Activated T-helper 17 cell treated with anti-CD3 and anti-CD28 coated beads, Interleukin-2, amount 50 U/mL, for 72 hours (primary cell): Measurements from ENCODE around the gene COL18A1. TPM values are rescaled to one million over a fixed set of nuclear protein-coding genes. Genes with fewer than 3 reads are reported as not detected.
A peak's percentile ranks its signal among the peaks of the same experiment; 100 is the strongest.

Source experiments
- ATAC-seq: fragments of 150-1000 bp; cut with Tn5 transposase; replicated peaks from 2 replicates; pipeline ENCODE4 v1.10.0; 2021; ENCODE audit warnings: mild to moderate bottlenecking, moderate library complexity
- H3K27ac Mint-ChIP-seq: one replicate; pipeline ENCODE4 v1.8.0; 2022; ENCODE audit warnings: mixed read lengths
- H3K27me3 Mint-ChIP-seq: one replicate; pipeline ENCODE4 v1.8.0; 2022; ENCODE audit warnings: mixed read lengths
- H3K36me3 Mint-ChIP-seq: one replicate; pipeline ENCODE4 v1.8.0; 2022; ENCODE audit warnings: low read depth, mild to moderate bottlenecking, mixed read lengths
- H3K4me1 Mint-ChIP-seq: one replicate; pipeline ENCODE4 v1.8.0; 2022; ENCODE audit warnings: mixed read lengths
- H3K4me3 Mint-ChIP-seq: one replicate; pipeline ENCODE4 v1.8.0; 2022; ENCODE audit warnings: mild to moderate bottlenecking, mixed read lengths
- H3K9me3 Mint-ChIP-seq: one replicate; pipeline ENCODE4 v1.8.0; 2022; ENCODE audit warnings: mixed read lengths
- total RNA-seq, 2 donors: library from RNA; stranded (reverse); gene quantifications; one replicate each; pipeline ENCODE4 v1.2.3, GENCODE V29; 2022

Gene COL18A1
- total RNA-seq, 2 donors from 2014 or later: 3.2 to 3.9 TPM

DNA sequence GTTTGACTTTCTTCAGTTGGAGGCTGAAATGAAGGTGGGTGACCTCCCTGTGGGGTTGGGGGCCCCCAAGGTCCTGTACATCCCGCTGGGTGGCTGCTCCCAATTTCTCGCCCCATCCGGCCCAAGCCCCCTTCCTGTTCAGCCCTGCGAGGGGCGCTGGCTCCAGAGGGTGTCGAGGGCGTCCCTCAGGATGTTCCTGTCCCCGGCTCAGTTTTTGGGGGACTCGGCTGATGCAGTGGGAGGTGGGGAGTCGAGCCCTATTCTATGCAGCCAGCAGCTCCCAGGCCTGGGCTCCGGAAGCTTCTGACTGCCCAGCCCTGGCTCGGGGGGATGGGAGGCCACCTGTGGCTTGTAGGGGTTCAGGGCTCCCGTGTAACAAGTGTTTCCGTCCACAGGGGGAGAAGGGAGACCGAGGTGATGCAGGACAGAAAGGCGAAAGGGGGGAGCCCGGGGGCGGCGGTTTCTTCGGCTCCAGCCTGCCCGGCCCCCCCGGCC lies 99.1 kb downstream of the COL18A1 start:
- Mint-ChIP-seq H3K9me3 (no peaks in the 10 kb centered on the region), H3K4me3 (no peak overlapping the region), H3K27ac (no peak overlapping the region), H3K36me3 (peaks cover 5% of the 10 kb centered on the region), H3K4me1 (peaks cover 5% of the 10 kb centered on the region), H3K27me3 (no peaks in the 10 kb centered on the region)
- no peak for ATAC-seq

DNA sequence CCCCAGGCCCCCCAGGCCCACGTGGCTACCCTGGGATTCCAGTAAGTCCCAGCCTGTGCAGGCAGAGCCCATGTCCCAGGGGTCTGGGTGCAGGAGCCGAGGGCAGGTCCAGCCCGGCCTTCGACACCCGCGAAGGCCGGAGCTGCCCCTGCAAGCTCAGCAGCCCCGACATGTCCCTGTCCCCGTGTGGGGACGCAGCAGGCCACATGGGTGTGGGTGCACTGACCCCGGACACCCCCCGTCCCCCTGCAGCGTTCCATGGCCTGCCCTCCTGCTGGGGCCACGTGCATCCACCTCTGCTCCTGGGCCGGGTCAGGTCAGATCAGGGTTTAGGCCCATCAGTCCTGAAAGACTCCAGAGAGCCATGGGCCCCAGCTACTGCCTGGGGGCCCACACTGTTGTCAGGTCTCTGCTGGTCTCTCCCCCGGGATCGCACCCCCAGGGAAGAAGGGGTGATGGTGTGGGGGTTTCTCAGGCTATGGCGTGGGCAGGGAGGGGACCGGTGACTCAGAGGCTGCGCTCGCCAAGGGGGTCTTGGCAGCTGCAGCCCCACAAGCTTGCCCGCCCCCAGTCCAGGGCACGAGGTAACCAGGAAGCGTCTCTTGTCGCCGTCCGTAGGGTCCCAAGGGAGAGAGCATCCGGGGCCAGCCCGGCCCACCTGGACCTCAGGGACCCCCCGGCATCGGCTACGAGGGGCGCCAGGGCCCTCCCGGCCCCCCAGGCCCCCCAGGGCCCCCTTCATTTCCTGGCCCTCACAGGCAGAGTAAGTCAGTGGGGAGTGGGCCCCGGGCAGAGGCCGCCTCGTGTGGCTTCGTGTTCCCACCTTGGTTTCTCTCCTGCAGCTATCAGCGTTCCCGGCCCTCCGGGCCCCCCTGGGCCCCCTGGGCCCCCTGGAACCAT lies 99.8 kb downstream of the COL18A1 start:
- H3K4me1 Mint-ChIP-seq: peaks cover 4% of the 10 kb centered on the region
- no peak for ATAC-seq
- peaks cover 5% of the 10 kb centered on the region for H3K36me3 Mint-ChIP-seq
- no peak overlapping the region for H3K4me3 Mint-ChIP-seq
- H3K27me3 Mint-ChIP-seq: no peaks in the 10 kb centered on the region
- H3K9me3 Mint-ChIP-seq: no peaks in the 10 kb centered on the region
- H3K27ac Mint-ChIP-seq: no peak overlapping the region

DNA sequence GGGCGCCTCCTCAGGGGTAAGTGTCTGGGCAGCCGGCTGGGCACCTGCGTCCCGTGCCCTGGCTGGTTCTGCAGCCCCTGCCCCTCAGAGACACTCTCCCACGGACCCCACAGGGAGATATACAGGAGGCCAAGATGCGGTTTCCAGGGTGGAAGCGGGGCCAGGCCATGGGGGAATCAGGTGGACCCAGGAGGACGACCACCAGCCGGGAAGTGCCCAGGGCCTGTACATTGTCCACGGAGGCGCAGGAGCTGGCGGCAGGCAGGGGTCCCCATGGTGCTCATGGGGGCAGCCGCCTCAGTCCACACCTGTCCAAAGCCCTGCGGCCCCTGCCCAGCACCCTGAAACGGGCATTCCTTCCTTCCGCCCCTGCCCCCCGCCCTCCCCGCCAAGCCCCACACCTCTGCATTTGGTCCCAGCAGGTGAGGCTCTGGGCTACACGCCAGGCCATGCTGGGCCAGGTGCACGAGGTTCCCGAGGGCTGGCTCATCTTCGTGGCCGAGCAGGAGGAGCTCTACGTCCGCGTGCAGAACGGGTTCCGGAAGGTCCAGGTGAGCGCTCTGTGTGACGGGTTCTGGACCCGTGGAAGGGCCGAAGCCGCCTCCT lies 100.6 kb downstream of the COL18A1 start:
- Mint-ChIP-seq H3K9me3 (no peaks in the 10 kb centered on the region), H3K27me3 (no peaks in the 10 kb centered on the region), H3K27ac (no peak overlapping the region), H3K4me1 (no peaks in the 10 kb centered on the region), H3K4me3 (no peak overlapping the region), H3K36me3 (peaks cover 5% of the 10 kb centered on the region)
- ATAC-seq: no peak

DNA sequence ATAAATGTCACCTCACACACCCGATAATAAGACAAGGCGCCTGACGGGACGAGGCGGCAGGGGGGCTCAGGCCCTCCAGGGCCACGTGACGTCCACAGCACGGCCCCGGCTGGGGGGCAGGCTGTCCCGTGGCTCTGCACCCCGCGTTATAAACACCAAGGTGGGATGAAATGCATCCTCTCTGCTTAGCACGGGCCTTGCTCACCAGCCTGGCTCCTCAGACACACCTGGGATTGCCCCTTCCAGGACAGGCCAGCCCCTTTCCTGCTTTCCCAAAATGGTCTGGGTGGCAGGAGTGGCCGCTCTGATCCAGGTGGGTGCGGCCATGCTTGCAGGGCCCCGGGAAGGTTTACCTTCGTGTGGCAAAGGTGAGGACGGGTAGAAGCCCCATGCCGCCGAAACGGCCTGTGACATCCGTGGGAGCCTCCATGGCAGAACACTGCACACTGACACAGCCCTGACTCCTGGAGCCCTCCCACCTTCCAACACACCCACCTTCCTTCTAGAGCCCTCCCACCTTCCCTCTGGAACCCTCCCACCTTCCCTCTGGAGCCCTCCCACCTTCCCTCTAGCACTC lies 101.4 kb downstream of the COL18A1 start:
- H3K4me3 Mint-ChIP-seq: no peak overlapping the region
- H3K4me1 Mint-ChIP-seq: no peaks in the 10 kb centered on the region
- no peak for ATAC-seq
- peaks cover 5% of the 10 kb centered on the region for H3K36me3 Mint-ChIP-seq
- H3K27me3 Mint-ChIP-seq: no peaks in the 10 kb centered on the region
- H3K9me3 Mint-ChIP-seq: no peaks in the 10 kb centered on the region
- no peak overlapping the region for H3K27ac Mint-ChIP-seq

DNA sequence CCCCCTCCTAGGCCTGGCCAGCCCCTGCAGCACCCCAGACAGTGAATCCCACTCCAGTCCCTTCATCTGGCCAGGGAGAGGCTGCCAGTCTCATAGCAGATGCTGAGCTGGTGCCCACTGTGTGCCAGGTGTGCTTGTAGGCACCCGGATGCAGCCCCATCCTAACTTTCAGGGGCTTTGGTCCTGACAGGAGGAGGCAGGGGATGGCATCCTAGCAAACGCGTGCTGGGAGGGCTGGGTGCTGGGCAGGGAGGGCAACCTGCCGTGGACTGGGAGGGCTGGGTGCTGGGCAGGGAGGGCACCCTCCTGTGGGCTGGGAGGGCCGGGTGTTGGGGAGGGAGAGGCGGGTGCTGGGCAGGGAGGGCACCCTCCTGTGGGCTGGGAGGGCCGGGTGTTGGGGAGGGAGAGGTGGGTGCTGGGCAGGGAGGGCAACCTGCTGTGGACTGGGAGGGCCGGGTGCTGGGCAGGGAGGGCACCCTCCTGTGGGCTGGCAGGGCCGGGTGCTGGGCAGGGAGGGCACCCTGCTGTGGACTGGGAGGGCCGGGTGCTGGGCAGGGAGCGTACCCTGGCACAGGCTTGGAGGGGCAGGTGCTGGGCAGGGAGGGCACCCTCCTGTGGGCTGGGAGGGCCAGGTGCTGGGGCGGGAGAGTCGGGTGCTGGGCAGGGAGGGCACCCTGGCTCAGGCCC lies 102.0 kb downstream of the COL18A1 start:
- H3K4me3 Mint-ChIP-seq: no peak overlapping the region
- H3K27me3 Mint-ChIP-seq: no peaks in the 10 kb centered on the region
- H3K27ac Mint-ChIP-seq: no peak overlapping the region
- H3K9me3 Mint-ChIP-seq: no peaks in the 10 kb centered on the region
- ATAC-seq: no peak
- no peaks in the 10 kb centered on the region for H3K4me1 Mint-ChIP-seq
- H3K36me3 Mint-ChIP-seq: peaks cover 5% of the 10 kb centered on the region

DNA sequence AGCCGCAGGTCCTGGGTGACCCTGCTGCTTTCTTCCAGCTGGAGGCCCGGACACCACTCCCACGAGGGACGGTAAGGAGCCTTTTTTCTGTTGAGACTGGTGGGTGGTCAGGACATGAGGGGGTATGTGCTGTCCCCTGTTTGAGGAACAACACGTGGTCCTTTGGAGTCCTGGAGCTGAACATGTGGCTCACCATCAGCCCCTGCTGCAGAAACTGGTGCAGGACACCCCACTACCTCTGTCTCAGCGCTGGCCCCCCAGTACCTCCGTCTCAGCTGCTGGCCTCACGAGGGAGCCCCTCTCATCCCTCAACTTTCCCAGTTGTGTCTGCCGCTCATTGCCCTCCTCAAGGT lies 102.5 kb downstream of the COL18A1 start:
- Mint-ChIP-seq H3K27me3 (no peaks in the 10 kb centered on the region), H3K36me3 (peaks cover 5% of the 10 kb centered on the region), H3K9me3 (no peaks in the 10 kb centered on the region), H3K27ac (peak overlapping the region; percentile 43), H3K4me3 (no peak overlapping the region), H3K4me1 (no peaks in the 10 kb centered on the region)
- no peak for ATAC-seq

DNA sequence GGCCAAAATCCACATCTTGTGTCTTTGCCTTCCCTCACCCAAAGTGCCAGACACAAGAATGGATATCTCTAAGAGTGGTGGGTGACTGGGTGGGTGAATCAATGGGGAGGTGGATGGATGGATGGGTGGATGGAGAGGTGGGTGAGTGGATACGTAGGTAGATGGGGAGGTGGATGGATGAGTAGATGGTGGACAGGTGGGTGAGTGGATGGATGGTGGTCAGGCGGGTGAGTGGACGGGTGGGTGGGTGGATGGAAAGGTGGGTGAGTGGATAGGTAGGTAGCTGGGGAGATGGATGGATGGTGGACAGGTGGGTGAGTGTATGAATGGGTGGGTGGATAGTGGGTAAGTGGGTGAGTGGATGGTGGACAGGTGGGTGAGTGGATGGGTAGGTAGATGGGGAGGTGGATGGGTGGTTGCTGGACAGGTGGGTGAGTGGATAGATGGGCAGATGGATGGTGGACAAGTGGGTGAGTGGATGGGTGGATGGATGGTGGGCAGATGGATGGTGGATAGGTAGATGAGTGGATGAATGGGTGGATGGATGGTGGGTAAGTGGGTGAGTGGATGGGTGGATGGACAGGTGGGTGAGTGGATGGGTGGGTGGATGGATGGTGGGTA lies 103.0 kb downstream of the COL18A1 start:
- peak overlapping the region; percentile 43 for H3K27ac Mint-ChIP-seq
- no peaks in the 10 kb centered on the region for H3K4me1 Mint-ChIP-seq
- no peaks in the 10 kb centered on the region for H3K27me3 Mint-ChIP-seq
- H3K36me3 Mint-ChIP-seq: peaks cover under 1% of the 10 kb centered on the region
- ATAC-seq: no peak
- no peaks in the 10 kb centered on the region for H3K9me3 Mint-ChIP-seq
- no peak overlapping the region for H3K4me3 Mint-ChIP-seq

DNA sequence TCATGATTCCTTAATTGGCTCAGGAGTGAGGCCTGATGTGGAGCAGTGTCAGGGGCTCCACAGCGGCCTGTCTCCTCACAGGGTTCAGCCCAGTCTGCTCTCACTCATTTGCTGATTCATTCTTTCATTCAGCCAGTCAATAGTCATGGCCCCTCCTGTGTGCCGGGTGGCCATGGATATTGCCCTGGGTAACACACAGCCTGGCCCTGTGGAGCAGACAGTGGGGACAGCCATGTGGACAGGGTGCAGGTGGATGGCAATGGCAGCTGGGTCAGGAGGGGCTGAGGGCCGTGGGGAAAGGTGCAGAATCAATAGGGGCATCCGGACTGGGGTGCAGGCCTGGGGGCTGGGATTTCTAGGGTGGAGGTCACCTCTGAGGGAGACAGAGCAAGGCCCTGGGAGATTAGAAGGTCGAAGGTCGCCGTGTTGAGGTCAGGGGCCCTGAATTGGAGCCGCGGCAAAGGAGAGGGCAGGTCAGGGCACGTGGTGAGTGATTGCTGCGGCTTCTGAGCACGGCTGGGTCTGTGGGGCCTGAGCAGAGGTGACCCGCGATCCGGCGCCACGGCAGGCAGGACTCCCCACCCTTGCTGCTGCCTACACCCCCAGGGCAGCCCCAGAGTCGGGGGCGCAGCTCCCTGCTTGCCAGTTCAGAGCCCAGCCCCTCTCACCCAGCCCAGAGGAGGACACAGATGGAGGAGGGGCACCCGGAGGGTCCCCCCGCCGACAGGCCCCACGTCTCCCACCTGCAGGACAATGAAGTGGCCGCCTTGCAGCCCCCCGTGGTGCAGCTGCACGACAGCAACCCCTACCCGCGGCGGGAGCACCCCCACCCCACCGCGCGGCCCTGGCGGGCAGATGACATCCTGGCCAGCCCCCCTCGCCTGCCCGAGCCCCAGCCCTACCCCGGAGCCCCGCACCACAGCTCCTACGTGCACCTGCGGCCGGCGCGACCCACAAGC lies 103.9 kb downstream of the COL18A1 start:
- no peaks in the 10 kb centered on the region for H3K4me1 Mint-ChIP-seq
- ATAC-seq: peak; percentile 18
- no peaks in the 10 kb centered on the region for H3K27me3 Mint-ChIP-seq
- H3K27ac Mint-ChIP-seq: peak overlapping the region; percentile 43
- H3K4me3 Mint-ChIP-seq: no peak overlapping the region
- no peaks in the 10 kb centered on the region for H3K9me3 Mint-ChIP-seq
- H3K36me3 Mint-ChIP-seq: no peaks in the 10 kb centered on the region

DNA sequence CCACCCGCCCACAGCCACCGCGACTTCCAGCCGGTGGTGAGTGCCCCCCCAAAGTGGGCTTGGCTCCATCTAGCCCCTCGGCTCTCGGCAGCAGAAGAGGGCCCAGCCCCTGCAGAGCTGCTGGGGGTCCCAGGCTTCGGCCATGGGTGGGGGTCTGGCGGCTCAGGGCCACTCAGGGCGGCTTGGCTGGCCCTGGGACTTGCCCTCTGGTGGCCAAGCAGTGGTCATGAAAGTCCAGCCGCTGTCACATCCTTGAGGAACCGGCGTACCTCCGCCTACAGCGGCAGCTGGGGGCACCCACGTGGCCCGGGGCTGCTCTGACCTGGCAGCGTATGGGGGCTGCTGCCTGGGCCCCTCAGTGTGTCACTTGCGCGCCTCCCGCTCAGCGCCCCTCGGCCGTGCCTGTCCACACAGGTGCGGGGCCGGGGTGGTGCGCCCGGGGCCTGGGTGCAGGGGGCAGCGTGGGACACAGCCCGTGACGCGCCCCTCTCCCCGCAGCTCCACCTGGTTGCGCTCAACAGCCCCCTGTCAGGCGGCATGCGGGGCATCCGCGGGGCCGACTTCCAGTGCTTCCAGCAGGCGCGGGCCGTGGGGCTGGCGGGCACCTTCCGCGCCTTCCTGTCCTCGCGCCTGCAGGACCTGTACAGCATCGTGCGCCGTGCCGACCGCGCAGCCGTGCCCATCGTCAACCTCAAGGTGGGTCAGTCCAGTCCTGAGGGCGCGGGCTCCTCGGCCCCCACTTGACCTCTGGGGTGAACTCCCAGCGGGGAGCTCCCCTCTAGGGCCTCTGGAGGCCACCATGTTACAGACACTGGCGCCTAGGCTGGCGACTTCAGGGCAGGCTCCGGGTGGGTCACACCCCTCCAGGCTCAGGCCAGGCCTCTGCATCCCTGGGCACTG lies 104.9 kb downstream of the COL18A1 start:
- no peak overlapping the region for H3K27ac Mint-ChIP-seq
- no peaks in the 10 kb centered on the region for H3K9me3 Mint-ChIP-seq
- H3K4me1 Mint-ChIP-seq: no peaks in the 10 kb centered on the region
- peaks cover 3% of the 10 kb centered on the region for H3K36me3 Mint-ChIP-seq
- H3K4me3 Mint-ChIP-seq: no peak overlapping the region
- no peaks in the 10 kb centered on the region for H3K27me3 Mint-ChIP-seq
- ATAC-seq: no peak

DNA sequence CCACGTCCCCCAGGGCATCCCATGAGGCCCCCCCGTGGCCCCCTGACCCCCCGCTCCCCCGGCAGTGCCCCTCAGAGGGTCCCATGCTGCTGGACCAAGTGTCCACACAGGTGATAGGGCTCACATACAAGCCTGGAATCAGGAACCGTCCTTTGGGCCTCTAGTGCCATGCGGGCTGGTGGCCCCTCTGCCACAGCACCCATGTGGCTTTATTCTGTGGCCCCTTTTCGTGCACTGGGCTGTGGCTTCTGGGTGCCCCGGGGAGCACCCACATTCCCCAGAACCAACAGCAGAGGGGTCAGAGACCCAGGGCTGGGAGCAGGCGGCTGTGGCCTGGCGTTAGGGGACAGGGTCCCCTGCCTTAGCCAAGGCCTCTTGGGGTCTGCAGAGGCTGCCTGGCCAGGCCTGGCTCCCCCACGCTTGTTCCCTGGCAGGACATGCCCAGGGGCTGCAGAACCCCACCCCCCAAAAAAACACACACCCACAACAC lies 105.5 kb downstream of the COL18A1 start:
- no peak for ATAC-seq
- peaks cover 10% of the 10 kb centered on the region for H3K36me3 Mint-ChIP-seq
- no peaks in the 10 kb centered on the region for H3K27me3 Mint-ChIP-seq
- no peaks in the 10 kb centered on the region for H3K4me1 Mint-ChIP-seq
- no peak overlapping the region for H3K27ac Mint-ChIP-seq
- no peaks in the 10 kb centered on the region for H3K9me3 Mint-ChIP-seq
- H3K4me3 Mint-ChIP-seq: no peak overlapping the region

DNA sequence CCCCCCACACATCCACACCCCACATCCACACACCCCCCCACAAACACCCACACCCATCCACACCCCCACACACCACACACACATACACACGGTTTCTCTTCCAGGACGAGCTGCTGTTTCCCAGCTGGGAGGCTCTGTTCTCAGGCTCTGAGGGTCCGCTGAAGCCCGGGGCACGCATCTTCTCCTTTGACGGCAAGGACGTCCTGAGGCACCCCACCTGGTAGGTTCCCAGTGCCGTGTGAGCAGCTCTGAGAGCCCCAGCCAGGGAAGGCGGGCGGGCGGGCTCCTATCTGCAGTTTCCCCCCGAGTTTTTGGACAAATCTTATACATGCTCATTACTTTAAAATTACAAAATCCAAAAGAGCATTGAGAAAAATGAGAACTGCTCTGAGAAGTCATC lies 106.0 kb downstream of the COL18A1 start:
- no peak overlapping the region for H3K4me3 Mint-ChIP-seq
- H3K27me3 Mint-ChIP-seq: no peaks in the 10 kb centered on the region
- H3K36me3 Mint-ChIP-seq: peaks cover 14% of the 10 kb centered on the region
- no peaks in the 10 kb centered on the region for H3K4me1 Mint-ChIP-seq
- no peak for ATAC-seq
- no peak overlapping the region for H3K27ac Mint-ChIP-seq
- H3K9me3 Mint-ChIP-seq: no peaks in the 10 kb centered on the region

DNA sequence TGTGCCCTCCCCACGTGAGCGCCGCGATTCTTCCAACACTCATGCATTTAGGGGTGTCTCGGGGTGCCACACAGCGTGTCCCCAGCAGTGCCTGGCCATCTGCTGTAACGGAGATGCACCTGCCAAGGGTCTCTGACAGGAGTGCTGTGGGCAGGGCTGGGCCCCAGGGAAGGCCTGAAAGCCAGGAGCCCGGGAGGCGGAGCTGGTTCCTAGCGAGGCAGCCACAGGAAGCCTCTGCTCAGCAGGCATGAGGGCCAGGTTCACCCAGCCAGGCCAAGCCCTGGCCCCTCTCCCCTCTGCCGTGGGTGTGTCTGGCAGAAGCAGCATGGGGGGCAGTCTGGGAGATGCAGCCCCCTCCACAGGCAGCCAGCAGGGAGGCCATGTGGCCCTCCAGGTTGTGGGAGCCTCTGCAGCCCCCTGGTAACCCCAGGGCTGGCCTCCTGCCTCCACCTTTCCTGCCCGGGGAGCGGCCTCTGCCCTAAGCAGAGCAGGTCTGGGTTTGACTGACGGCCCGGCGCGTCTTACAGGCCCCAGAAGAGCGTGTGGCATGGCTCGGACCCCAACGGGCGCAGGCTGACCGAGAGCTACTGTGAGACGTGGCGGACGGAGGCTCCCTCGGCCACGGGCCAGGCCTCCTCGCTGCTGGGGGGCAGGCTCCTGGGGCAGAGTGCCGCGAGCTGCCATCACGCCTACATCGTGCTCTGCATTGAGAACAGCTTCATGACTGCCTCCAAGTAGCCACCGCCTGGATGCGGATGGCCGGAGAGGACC lies 106.9 kb downstream of the COL18A1 start:
- no peak for ATAC-seq
- Mint-ChIP-seq H3K4me1 (no peaks in the 10 kb centered on the region), H3K27ac (no peak overlapping the region), H3K9me3 (no peaks in the 10 kb centered on the region), H3K27me3 (no peaks in the 10 kb centered on the region), H3K36me3 (peaks cover 14% of the 10 kb centered on the region), H3K4me3 (no peak overlapping the region)
